Measurements from ENCODE around the gene TUSC2.

DNA sequence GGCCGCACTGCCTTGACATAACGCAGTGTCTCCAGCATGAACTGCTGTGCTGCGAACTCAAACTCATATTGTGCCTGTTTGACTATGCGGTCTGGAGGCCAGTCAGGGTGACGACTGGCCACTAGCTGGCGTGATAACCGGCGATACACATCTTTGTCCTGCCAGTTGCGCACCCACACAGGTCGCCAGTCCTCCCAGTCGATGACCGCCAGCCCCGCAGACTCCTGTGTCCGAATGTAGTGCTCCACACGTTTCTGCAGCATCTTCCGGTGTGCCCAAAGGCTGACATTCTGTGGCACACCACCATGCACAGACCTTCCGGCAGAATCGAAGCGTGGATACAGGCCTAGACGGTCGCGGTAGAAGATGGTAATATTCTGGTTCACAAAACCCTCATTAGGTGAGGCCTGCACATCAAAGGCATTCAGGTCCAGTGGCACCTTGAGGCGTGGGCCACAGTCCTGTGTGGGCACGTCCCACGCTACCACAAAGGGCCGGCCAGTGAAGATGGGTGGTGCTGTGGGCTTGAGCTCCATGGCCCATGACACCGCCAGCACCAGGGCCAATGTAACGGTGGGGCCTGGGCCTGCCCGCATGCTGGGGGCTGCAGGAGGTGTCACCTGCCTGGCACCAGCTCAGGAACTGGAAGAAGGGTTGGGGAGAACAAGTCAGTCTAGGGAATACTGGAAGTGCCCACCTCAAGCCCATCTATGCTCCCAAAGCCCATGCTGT, 8.0 kb downstream of the TUSC2 start:
- TF ChIP-seq, protein P1, sequence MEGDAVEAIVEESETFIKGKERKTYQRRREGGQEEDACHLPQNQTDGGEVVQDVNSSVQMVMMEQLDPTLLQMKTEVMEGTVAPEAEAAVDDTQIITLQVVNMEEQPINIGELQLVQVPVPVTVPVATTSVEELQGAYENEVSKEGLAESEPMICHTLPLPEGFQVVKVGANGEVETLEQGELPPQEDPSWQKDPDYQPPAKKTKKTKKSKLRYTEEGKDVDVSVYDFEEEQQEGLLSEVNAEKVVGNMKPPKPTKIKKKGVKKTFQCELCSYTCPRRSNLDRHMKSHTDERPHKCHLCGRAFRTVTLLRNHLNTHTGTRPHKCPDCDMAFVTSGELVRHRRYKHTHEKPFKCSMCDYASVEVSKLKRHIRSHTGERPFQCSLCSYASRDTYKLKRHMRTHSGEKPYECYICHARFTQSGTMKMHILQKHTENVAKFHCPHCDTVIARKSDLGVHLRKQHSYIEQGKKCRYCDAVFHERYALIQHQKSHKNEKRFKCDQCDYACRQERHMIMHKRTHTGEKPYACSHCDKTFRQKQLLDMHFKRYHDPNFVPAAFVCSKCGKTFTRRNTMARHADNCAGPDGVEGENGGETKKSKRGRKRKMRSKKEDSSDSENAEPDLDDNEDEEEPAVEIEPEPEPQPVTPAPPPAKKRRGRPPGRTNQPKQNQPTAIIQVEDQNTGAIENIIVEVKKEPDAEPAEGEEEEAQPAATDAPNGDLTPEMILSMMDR (IDR thresholded peaks at IDR 0.05; ENCODE audit: low read length): no peak
- TF ChIP-seq EZH2 (optimal IDR thresholded peaks at IDR 0.05; ENCODE audit: low read depth, low read length) (no peak), EZH2phosphoT487 (IDR thresholded peaks at IDR 0.05; ENCODE audit: low read length) (no peak)

All from MM.1S (cell line).